ENCODE data around the gene RFX8.
"Not testable (repeated sequence)": the region's sequence is repeated elsewhere in the genome, so short reads cannot be mapped to it uniquely, and the experiment has no call there.

DNA sequence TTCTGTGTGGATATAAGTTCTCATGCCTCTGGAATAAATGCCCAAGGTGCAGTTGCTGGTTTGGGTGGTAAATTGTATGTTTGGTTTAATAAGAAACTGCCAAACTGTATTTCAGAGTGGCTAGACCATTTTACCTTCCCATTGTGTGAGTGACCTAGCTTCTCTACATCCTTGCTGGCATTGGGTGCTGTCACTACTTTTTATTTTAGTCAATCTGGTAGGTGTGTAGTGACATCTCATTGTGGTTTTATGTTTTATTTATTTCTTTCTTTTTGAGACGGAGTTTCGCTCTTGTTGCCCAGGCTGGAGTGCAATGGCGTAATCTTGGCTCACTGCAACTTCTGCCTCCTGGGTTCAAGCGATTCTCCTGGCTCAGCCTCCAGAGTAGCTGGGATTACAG is 36.4 kb downstream of the RFX8 start:
- not testable (repeated sequence) for TF ChIP-seq CTCF (IDR thresholded peaks at IDR 0.05); POLR2A (IDR thresholded peaks at IDR 0.05; ENCODE audit: low read depth); EP300 (IDR thresholded peaks at IDR 0.05); POLR2AphosphoS5 (IDR thresholded peaks at IDR 0.05)

Data from esophagus muscularis mucosa (tissue), 4 donors.